DMS 273 (cell line): ENCODE data around the gene MXRA8.
A peak's percentile ranks its signal among the peaks of the same experiment; 100 is the strongest.

ENCODE experiments used
- DNase-seq: peaks from one replicate; lab custom pipeline; 2025; ENCODE audit not compliant: unreplicated experiment; lab: John Stamatoyannopoulos, UW

MXRA8 gene

DNA sequence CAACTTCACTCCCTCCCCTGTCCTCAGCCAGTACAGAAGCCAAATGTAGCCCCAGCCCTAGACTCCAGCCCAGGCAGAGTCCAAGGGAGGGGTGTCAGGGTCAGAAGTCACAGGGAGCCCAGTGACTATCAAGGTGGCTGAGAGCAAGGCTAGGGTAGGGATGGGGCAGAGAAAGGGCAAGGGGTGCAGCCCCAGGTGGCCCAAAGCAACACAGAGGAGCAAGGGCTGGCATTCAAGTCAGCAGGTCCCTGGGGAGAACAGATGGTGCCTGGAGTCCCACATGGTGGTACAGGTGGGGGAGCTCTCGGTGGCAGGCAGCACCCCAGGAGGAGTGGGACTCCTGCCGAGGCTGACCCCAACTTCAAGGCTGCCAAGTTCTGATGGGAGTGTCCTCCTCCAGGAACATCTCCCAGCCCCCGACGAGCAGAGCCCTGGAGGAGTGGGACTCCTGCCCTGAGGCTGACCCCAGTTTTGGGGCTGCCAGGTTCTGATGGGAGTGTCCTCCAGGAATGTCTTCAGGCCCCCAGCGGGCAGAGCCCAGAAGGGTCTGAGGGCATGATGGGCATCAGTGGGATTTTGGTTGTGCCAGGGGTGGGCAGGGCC is 5.5 kb downstream of the MXRA8 start:
- DNase-seq: peak; percentile 68

DNA sequence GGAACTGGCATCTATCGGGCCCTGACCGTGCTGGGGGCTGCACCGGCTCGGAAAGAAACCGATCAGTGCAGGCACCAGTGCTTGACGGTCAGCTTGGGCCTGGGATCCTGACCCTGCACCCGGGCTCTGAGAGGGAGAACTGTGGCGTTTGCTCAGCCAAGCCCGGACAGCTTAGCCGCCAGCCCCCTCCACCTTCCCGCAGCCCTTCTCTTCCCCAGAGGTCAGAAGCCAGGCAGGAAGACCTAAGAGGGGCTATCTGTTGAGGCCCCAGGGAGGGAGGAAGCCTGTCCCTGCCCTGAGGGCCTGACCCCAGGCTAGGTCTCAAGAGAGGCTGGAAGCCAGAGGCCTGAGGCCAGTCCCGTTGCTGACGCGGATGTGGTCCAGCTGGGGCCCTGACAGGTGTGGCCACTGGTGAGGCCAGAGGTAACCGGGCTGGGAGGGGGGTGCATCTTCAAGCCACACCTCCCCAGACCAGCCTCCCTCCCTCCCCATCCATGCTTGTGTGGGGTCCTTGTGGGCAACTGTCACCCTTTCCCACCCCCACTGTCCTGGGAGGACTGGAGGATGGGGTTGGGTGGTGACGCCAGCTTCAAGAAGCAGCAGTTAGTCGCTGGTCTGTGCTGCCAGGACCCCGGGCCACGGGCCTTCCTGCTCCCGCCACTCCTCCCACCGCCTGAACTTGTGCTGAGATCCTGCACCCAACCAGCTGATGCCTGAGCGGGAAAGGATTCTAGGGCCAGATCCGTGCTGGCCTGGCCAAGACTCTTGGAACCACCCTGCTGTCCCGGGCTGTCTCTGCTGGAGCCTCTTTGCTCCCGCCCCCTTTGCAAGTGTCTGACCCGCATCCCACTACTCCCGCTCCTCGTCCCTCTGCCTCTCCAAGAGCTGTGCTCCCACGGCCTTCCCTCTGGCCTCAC is 6.6 kb downstream of the MXRA8 start:
- DNase-seq: peak; percentile 55

GRCh38 chr1:1349256-1350012 is 8.9 kb downstream of the MXRA8 start, which contains the start of gene DVL1:
Gene DVL1 (minus strand): TSS chr1:1349418. CDS start chr1:1349065, 353 bp downstream.
- DNase-seq: peak; percentile 85

DNA sequence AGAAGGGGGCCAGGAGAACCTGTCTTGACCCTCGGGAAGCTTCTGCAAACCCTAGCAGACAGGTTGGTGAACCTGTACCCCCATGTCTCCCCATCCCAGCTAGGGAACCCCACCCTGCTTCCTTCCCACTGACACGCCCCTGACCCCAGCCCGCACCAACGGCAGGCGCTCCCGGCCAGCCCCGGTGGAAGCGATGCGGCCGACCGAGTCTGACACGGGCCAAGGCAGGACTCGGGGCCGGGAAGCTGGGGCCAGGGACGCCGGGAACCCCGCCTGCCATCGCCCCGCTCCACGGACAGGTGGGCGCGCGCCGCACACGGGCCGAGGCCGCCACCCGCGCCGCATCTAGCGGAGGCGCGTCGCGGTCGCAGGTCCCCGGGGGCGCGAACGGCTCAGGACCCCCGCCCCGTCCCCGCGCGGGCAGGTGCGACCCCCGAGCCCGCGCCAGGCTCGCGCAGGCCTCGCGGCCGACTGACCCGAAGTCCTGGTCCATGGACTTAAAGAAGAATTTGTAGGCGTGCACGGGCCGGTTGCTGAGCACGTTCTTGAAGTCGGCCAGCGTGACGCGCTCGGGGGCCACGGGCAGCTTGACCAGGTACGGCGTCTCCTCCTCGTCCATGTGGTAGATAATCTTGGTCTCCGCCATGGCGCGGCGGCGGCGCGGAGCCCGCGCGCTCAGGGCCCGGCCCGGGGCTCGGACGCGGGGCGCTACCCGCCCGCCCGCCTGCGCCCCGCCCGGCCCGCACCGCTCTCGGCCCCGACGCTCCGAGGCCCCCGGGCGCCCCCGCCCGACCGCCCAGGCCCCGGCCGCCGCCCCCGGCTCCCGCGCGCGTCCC is 9.7 kb downstream of the MXRA8 start:
- peak; percentile 76 for DNase-seq

DNA sequence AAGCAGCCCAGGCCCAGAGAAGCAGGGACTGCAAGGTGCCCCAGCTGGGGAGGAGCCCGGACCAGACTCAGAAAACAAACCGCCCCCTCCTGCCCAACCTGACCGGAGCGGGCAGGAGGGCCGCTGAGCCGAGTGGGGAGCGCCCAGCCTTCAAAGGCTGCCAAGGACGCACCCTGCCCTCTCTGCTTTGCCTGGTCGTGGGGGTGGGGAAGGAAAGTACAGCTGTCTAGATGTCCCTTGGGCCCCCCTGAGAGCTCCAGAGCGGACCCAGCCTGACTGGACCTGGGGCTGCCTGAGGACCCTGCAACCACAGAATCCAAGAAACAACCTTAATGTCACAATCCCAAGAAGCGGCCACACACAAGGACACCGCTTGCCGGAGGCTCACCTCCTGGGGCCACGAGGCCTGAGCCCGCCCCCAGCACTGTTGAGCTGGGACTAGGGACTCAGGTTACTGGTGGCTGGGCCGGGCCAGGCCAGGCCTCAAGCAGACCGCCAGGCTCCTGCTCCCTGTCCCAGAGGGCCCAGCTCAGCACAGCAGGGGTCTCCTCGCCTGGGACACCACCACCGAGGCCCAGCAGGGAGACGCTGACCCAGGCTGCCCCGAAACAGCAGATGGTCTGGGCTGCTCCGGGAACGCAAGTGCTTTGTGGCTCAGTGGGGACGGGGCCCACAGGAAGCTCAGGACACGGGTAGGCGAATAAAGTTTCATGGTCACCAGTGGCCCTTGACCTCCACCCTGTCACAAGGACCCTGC is 10.5 kb downstream of the MXRA8 start:
- peak; percentile 81 for DNase-seq

- DNase-seq: no peak
Measured at GRCh38 chr1:1347026-1347595, 11.2 kb downstream of the MXRA8 start.

DNA sequence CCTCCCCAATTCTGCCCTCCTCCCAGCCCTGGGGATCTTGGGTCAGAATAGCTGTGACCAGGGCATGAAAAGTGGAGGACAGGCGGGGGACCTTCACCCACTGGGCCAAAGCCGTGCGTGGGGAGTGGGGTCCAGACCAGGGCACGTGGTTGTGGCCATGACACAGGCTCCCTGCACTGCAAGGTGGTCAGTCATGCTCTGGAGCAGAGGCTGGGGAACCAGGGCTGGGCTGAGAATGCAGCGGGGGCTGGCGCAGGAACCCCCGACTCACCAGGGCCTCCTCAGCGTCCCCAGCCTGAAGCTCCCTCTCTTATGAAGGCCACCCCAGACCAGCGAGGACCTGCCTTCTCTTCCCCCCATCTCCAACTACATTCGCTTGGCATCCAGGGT is 11.9 kb downstream of the MXRA8 start:
- DNase-seq: no peak

- no peak for DNase-seq
Measured at GRCh38 chr1:1345860-1346500, 12.4 kb downstream of the MXRA8 start.

- DNase-seq: no peak
Measured at GRCh38 chr1:1345384-1345783, 13.0 kb downstream of the MXRA8 start.

GRCh38 chr1:1344655-1345361 is 13.5 kb downstream of the MXRA8 start:
- DNase-seq: no peak

- no peak for DNase-seq
Measured at GRCh38 chr1:1343811-1344421, 14.4 kb downstream of the MXRA8 start.

DNA sequence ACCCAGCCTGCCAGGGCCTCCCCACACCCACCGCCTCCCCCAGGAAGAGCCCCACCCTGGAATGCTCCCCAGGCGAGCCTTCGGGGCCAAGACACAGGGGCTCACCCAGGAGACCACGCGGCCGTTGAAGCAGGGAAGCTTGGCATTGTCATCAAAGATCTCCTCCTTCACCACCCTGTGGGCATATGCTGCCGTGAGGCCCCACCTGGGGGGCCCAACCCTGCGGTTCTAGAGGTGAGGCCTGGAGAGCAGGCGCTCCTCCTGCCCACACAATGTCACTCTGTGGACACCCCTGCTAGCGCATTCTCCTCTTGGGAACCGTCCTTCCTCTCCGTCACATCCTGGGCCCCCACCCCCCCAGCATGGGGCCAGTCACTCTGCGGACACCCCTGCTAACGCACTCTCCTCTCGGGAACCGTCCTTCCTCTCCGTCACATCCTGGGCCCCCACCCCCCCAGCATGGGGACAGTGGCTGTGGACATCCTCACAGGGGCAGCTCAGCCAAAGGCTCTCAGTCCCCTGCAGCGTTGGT is 15.7 kb downstream of the MXRA8 start:
- no peak for DNase-seq

- DNase-seq: no peak
Measured at GRCh38 chr1:1342061-1342562, 16.2 kb downstream of the MXRA8 start.

DNA sequence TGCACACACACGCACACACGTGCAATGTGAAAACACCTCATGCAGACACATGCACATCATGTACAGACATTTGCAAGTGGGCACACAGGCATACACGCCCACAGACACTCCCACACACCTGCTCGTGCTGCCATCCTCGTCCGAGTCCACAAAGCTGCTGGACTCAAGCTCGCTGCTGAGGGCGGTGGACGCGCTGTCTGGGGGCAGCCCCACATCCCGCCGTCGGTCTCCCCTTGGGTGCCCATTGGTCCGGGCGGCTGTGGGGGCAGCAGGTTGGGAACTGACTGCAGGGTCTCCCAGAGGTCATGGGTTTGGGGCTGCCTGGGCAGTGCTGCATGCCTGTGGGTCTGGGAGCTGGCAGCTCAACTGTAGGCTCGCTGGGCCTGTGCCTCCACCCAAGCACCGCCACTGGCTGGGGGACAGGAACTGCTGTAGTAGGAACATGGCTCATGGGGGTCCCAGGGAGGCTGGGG is 16.8 kb downstream of the MXRA8 start:
- no peak for DNase-seq

- no peak for DNase-seq
Measured at GRCh38 chr1:1340791-1341548, 17.4 kb downstream of the MXRA8 start.

GRCh38 chr1:1340185-1340584 is 18.2 kb downstream of the MXRA8 start:
- DNase-seq: no peak

DNA sequence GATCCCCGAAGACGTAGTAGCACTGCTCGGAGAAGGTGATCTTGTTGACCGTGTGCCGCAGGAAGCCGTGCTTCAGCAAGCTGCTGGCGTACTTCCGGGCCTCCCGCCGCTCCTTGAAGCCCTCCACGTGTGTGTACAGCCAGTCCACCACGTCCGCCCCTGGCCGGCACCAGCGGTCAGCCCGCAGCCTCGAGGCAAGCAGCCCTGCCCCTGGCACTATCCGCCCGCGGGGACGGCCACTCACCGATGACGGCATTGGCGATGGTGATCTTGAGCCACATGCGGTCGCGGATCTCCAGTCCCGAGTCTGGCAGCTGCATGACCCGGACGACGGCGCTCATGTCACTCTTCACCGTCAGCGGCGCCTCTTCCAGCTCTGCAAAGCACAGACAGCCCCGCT is 20.1 kb downstream of the MXRA8 start:
- no peak for DNase-seq
